ENCODE data around the gene TMEM72. TPM values are rescaled to one million over a fixed set of nuclear protein-coding genes. Genes with fewer than 3 reads are reported as not detected.

TMEM72 gene
- total and polyA plus RNA-seq, 2 donors (not counting 3 experiments of a cell fraction or from before 2014, with no cell fraction given), result not detected

GRCh38 chr10:44888886-44889285 lies 22.3 kb upstream of the TMEM72 start:
- H4K20me1 ChIP-seq (replicated peaks; ENCODE audit: control insufficient read depth, extremely low read depth, insufficient read depth, low read length), result no peaks in the 10 kb centered on the region
- dilution Hi-C loops (cut with MboI; ENCODE audit: extremely low pct_ligation_motif_present, low sequenced_read_pairs) (no loop called here), intact Hi-C loops (cut with micrococcal nuclease) (no loop called here)
- H3K4me3 ChIP-seq (replicated peaks in 1 of 3; ENCODE audit: insufficient read depth in 1 of 3, low read depth in 1 of 3, low read length in 3 of 3), result no peak overlapping the region
- H3K9me1 ChIP-seq (replicated peaks; ENCODE audit: control insufficient read depth, extremely low read depth, insufficient read depth, low read length), result no peaks in the 10 kb centered on the region
- FAIRE-seq, result no peak
- no TSS peak for BruUV-seq (replicated peaks)
- no peak overlapping the region for H3K4me2 ChIP-seq (ENCODE audit: insufficient read depth, low read length)
- H3K9me3 ChIP-seq (replicated peaks; ENCODE audit: control insufficient read depth, insufficient read depth, low read length), result no peaks in the 10 kb centered on the region
- TF ChIP-seq EZH2 (IDR thresholded peaks at IDR 0.05; ENCODE audit: borderline replicate concordance, low read depth, low read length, severe bottlenecking) (no peak), FOS (IDR thresholded peaks at IDR 0.05; ENCODE audit: borderline replicate concordance, insufficient read depth, low read length) (no peak), POLR2A (IDR thresholded peaks at IDR 0.05; ENCODE audit: low read depth, low read length) (no peak), MYC (IDR thresholded peaks at IDR 0.05; ENCODE audit: low read depth, low read length) (no peak), GATA2 (IDR thresholded peaks at IDR 0.05; ENCODE audit: insufficient read depth, insufficient read length, low read depth, low read length) (no peak), MAX (IDR thresholded peaks at IDR 0.05; ENCODE audit: insufficient read depth, insufficient read length) (no peak), POLR2AphosphoS5 (IDR thresholded peaks at IDR 0.05; ENCODE audit: insufficient read depth, low read depth, low read length) (no peak), JUN (IDR thresholded peaks at IDR 0.05; ENCODE audit: borderline replicate concordance, insufficient read depth, insufficient read length, low read depth) (no peak)
- TF ChIP-seq, protein P1, sequence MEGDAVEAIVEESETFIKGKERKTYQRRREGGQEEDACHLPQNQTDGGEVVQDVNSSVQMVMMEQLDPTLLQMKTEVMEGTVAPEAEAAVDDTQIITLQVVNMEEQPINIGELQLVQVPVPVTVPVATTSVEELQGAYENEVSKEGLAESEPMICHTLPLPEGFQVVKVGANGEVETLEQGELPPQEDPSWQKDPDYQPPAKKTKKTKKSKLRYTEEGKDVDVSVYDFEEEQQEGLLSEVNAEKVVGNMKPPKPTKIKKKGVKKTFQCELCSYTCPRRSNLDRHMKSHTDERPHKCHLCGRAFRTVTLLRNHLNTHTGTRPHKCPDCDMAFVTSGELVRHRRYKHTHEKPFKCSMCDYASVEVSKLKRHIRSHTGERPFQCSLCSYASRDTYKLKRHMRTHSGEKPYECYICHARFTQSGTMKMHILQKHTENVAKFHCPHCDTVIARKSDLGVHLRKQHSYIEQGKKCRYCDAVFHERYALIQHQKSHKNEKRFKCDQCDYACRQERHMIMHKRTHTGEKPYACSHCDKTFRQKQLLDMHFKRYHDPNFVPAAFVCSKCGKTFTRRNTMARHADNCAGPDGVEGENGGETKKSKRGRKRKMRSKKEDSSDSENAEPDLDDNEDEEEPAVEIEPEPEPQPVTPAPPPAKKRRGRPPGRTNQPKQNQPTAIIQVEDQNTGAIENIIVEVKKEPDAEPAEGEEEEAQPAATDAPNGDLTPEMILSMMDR (IDR thresholded peaks at IDR 0.05; ENCODE audit: extremely low read depth in 1 of 2, insufficient read depth in 1 of 2, low read depth in 1 of 2, low read length in 2 of 2), result no peak
- H3K9ac ChIP-seq (replicated peaks; ENCODE audit: extremely low read depth, insufficient read depth, low read length), result no peak overlapping the region
- no peak overlapping the region for H3K27ac ChIP-seq (ENCODE audit: insufficient read depth, low read depth, low read length)
- no peaks in the 10 kb centered on the region for H3K4me1 ChIP-seq (ENCODE audit: control insufficient read depth, extremely low read depth, insufficient read depth, low read length)
- no peaks in the 10 kb centered on the region for H3K27me3 ChIP-seq (ENCODE audit: control insufficient read depth in 2 of 2, insufficient read depth in 2 of 2, low read length in 2 of 2)
- H2AFZ ChIP-seq (ENCODE audit: low read depth, low read length), result no peak overlapping the region
- CTCF ChIA-PET, result no interaction called here
- POLR2A ChIA-PET, result no interaction called here
- H3K36me3 ChIP-seq (ENCODE audit: control insufficient read depth in 2 of 2, extremely low read depth in 1 of 2, insufficient read depth in 2 of 2, low read length in 2 of 2), result no peaks in the 10 kb centered on the region
- no peak for DNase-seq (ENCODE audit: low read depth, low spot score)
- no peaks in the 10 kb centered on the region for H3K79me2 ChIP-seq (ENCODE audit: control insufficient read depth, insufficient read depth, low read length)
